IPS-18a (cell line): ENCODE results near the gene KRTAP5-8.

Experiments
- H3K27ac ChIP-seq: one replicate; pipeline ENCODE4 v1.5.1; 2013; ENCODE audit warnings: low read length
- H3K27me3 ChIP-seq: one replicate; pipeline ENCODE4 v1.6.1; 2013; ENCODE audit warnings: mild to moderate bottlenecking, low read length; ENCODE audit not compliant: control insufficient read depth, insufficient read depth
- H3K36me3 ChIP-seq: one replicate; pipeline ENCODE4 v1.6.1; 2013; ENCODE audit warnings: low read depth, low read length; ENCODE audit not compliant: control insufficient read depth
- H3K4me1 ChIP-seq: one replicate; pipeline ENCODE4 v1.6.1; 2013; ENCODE audit warnings: low read depth, low read length; ENCODE audit not compliant: control insufficient read depth
- H3K4me3 ChIP-seq: one replicate; pipeline ENCODE4 v1.5.1; 2013; ENCODE audit warnings: low read length
- H3K9ac ChIP-seq: one replicate; pipeline ENCODE4 v1.6.1; 2013; ENCODE audit warnings: mild to moderate bottlenecking, low read length, moderate library complexity
- H3K9me3 ChIP-seq: one replicate; pipeline ENCODE4 v1.6.1; 2013; ENCODE audit warnings: low read depth, low read length; ENCODE audit not compliant: control insufficient read depth

KRTAP5-8 gene

GRCh38 chr11:71499125-71499524 is 38.7 kb upstream of the KRTAP5-8 start:
- H3K4me1 ChIP-seq: peaks cover 2% of the 10 kb centered on the region
- H3K4me3 ChIP-seq: no peak overlapping the region
- peaks cover 10% of the 10 kb centered on the region for H3K36me3 ChIP-seq
- no peak overlapping the region for H3K27ac ChIP-seq
- H3K9me3 ChIP-seq: no peaks in the 10 kb centered on the region
- H3K27me3 ChIP-seq: no peaks in the 10 kb centered on the region
- H3K9ac ChIP-seq: no peak overlapping the region

GRCh38 chr11:71499546-71499945 is 38.3 kb upstream of the KRTAP5-8 start:
- Histone ChIP-seq H3K4me1 (peaks cover 6% of the 10 kb centered on the region), H3K27ac (no peak overlapping the region), H3K9me3 (no peaks in the 10 kb centered on the region), H3K27me3 (no peaks in the 10 kb centered on the region), H3K9ac (no peak overlapping the region), H3K36me3 (peaks cover 10% of the 10 kb centered on the region), H3K4me3 (no peak overlapping the region)

- no peaks in the 10 kb centered on the region for H3K9me3 ChIP-seq
- H3K4me3 ChIP-seq: no peak overlapping the region
- H3K9ac ChIP-seq: no peak overlapping the region
- H3K36me3 ChIP-seq: peaks cover 10% of the 10 kb centered on the region
- H3K27me3 ChIP-seq: no peaks in the 10 kb centered on the region
- H3K4me1 ChIP-seq: peaks cover 16% of the 10 kb centered on the region
- H3K27ac ChIP-seq: no peak overlapping the region
These were observed 37.2 kb upstream of the KRTAP5-8 start for GRCh38 chr11:71500601-71501021.

DNA sequence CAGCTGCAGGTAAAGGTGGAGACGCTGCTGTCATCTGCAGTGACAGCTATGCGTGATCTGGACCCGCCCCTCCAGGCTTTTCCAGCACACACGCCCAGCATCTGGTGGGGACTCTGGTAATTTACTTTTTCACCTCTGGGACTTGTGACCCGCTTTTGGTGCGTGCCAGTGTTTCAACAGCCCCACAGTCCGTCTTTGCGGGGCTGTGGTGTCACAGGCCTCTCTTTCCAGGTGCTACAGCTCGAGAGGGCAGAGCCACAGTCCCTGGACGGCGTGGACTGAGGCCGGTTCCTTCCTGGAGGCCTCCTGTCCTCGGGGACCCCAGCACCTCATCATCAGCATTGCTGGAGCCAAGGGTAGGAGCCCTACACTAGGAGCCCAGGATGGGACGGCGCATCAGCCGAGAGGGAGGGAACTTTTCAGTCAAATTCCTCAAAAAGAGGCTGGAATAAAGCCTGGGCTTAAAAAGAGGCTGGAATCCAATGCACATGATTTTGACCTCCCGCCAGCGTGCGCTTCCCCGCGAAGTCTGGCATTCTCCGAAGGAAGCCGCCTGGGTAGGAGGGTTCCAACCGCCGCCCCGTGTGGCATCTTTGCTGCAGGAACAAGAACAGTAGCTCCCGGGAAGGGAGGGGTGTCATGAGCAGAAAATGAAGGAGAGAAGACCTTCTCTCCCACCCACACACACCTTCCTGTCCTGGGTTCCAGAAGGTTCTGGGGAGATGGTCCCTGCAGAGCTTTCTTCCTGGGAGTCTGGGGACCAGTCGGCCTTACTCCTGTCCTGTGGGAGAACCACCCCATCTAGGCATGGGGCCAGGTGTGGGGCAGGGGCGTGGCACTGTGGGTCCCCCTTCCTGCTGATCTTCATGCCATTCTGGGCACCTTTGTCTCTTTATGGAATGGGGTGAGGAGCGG is 36.5 kb upstream of the KRTAP5-8 start:
- Histone ChIP-seq H3K27me3 (no peaks in the 10 kb centered on the region), H3K9ac (no peak overlapping the region), H3K36me3 (peaks cover 10% of the 10 kb centered on the region), H3K27ac (no peak overlapping the region), H3K4me1 (peaks cover 22% of the 10 kb centered on the region), H3K9me3 (no peaks in the 10 kb centered on the region), H3K4me3 (no peak overlapping the region)

DNA sequence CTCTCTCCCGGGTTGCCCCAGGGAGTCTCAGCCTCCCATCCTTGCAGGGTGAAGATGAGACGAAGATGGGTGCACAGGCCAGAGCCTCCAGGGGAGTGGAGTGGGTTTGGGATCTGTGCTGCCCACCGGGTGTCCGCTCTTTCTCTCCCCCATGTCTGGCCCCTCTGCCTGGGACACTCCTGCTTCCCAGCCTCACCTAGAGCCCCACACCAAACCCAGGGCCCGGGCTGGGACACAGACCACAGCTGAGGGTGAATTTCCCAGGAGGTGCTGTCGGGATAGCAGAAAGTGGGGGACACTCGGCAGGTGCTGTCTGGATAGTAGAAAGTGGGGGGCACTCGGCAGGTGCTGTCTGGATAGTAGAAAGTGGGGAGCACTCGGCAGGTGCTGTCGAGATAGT is 35.8 kb upstream of the KRTAP5-8 start:
- H3K4me1 ChIP-seq: peaks cover 22% of the 10 kb centered on the region

GRCh38 chr11:71502871-71503435 is 34.9 kb upstream of the KRTAP5-8 start:
- no peaks in the 10 kb centered on the region for H3K27me3 ChIP-seq
- H3K4me1 ChIP-seq: peaks cover 22% of the 10 kb centered on the region
- H3K27ac ChIP-seq: no peak overlapping the region
- no peak overlapping the region for H3K9ac ChIP-seq
- peaks cover 10% of the 10 kb centered on the region for H3K36me3 ChIP-seq
- H3K4me3 ChIP-seq: no peak overlapping the region
- H3K9me3 ChIP-seq: no peaks in the 10 kb centered on the region

More for the DNA sequence above, 35.8 kb upstream of the KRTAP5-8 start:
- Histone ChIP-seq H3K4me3 (no peak overlapping the region), H3K27ac (no peak overlapping the region), H3K36me3 (peaks cover 10% of the 10 kb centered on the region), H3K9me3 (no peaks in the 10 kb centered on the region), H3K27me3 (no peaks in the 10 kb centered on the region), H3K9ac (no peak overlapping the region)

- H3K9me3 ChIP-seq: peaks cover 13% of the 10 kb centered on the region
- no peaks in the 10 kb centered on the region for H3K27me3 ChIP-seq
- peaks cover 22% of the 10 kb centered on the region for H3K4me1 ChIP-seq
- H3K9ac ChIP-seq: no peak overlapping the region
- H3K36me3 ChIP-seq: no peaks in the 10 kb centered on the region
- H3K4me3 ChIP-seq: no peak overlapping the region
- H3K27ac ChIP-seq: no peak overlapping the region
These were observed 33.3 kb upstream of the KRTAP5-8 start for GRCh38 chr11:71504531-71504930.

GRCh38 chr11:71505001-71505400 is 32.8 kb upstream of the KRTAP5-8 start:
- Histone ChIP-seq H3K4me1 (peaks cover 22% of the 10 kb centered on the region), H3K9ac (no peak overlapping the region), H3K4me3 (no peak overlapping the region), H3K27me3 (no peaks in the 10 kb centered on the region), H3K36me3 (no peaks in the 10 kb centered on the region), H3K9me3 (peaks cover 15% of the 10 kb centered on the region), H3K27ac (no peak overlapping the region)

- H3K9ac ChIP-seq: peak overlapping the region; percentile 14
- no peaks in the 10 kb centered on the region for H3K36me3 ChIP-seq
These were observed 32.0 kb upstream of the KRTAP5-8 start for GRCh38 chr11:71505781-71506180.

DNA sequence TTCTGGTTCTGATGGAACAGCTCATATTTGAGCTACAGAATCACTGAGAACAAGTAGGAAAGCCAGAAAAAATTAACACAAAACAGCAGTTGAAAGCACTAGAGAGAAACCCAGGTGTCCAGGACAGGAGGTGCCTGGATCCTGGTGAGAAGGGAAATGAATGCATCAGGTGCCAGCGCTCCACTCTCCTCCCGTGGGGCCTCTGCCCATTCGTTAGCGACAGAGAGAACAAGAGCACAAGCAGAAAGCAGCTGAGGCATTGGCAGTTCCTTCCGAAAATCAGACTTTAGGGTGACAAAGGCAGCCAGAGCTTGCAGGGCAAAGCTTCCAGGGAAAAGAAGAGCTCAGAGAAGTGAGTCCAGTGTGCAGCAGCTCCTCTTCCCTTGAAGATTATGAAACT is 30.7 kb upstream of the KRTAP5-8 start:
- Histone ChIP-seq H3K4me3 (no peak overlapping the region), H3K4me1 (peaks cover 22% of the 10 kb centered on the region), H3K9me3 (peaks cover 21% of the 10 kb centered on the region), H3K27ac (no peak overlapping the region), H3K9ac (no peak overlapping the region), H3K36me3 (no peaks in the 10 kb centered on the region), H3K27me3 (no peaks in the 10 kb centered on the region)

More at GRCh38 chr11:71505781-71506180, 32.0 kb upstream of the KRTAP5-8 start:
- peaks cover 22% of the 10 kb centered on the region for H3K4me1 ChIP-seq
- peaks cover 20% of the 10 kb centered on the region for H3K9me3 ChIP-seq
- H3K27ac ChIP-seq: no peak overlapping the region
- no peaks in the 10 kb centered on the region for H3K27me3 ChIP-seq
- no peak overlapping the region for H3K4me3 ChIP-seq

GRCh38 chr11:71518506-71519471 is 19.0 kb upstream of the KRTAP5-8 start:
- H3K4me3 ChIP-seq: no peak overlapping the region
- H3K4me1 ChIP-seq: no peaks in the 10 kb centered on the region
- H3K27ac ChIP-seq: no peak overlapping the region
- H3K9me3 ChIP-seq: no peaks in the 10 kb centered on the region
- no peaks in the 10 kb centered on the region for H3K27me3 ChIP-seq
- no peaks in the 10 kb centered on the region for H3K36me3 ChIP-seq
- no peak overlapping the region for H3K9ac ChIP-seq
